AG04449 (cell line): ENCODE results near the gene EGFLAM.

Source experiments
- CTCF ChIA-PET: fragments of 350-600 bp; formaldehyde crosslinking; extraction: SDS; loops from one replicate; lab custom pipeline; 2021; ENCODE audit warnings: antibody characterized with exemption; lab: Yijun Ruan, JAX
- POLR2A ChIA-PET: fragments of 400-600, 350-600 bp; formaldehyde crosslinking; extraction: SDS; loops from one replicate; lab custom pipeline; 2020; ENCODE audit warnings: antibody characterized with exemption, inconsistent platforms; lab: Yijun Ruan, JAX
- DNase-seq: peaks from one replicate; pipeline ENCODE4 v3.0.0-alpha.2; 2010; ENCODE audit warnings: low read depth, low spot score
- H3K4me3 ChIP-seq: 2 replicates; pipeline ENCODE4 v1.5.1; 2011; ENCODE audit warnings: low read depth, mild to moderate bottlenecking, control low read depth, low read length
- CTCF ChIP-seq: IDR thresholded peaks from one replicate; pipeline ENCODE4 v1.5.1; 2011; ENCODE audit warnings: mild to moderate bottlenecking, moderate library complexity, low read length, control low read depth, inconsistent platforms; ENCODE audit not compliant: insufficient read depth; ENCODE audit errors: missing control alignments

Gene EGFLAM

GRCh38 chr5:38442247-38442573 lies 183.9 kb downstream of the EGFLAM start:
- CTCF ChIA-PET, result interaction anchor here (0.5 to 5.5 kb wide), 87 partner anchors 9 to 1657 kb away, joined by 3 to 304 read pairs (median 5); partner anchors contain the start of gene LIFR
- no peak for DNase-seq
- H3K4me3 ChIP-seq, result no peak overlapping the region
- POLR2A ChIA-PET, result interaction anchor here (1.0 to 1.3 kb wide), 4 partner anchors 9 to 366 kb away, joined by 3 to 13 read pairs (median 5); no protein-coding TSS in a partner anchor
- TF ChIP-seq CTCF, result no peak

GRCh38 chr5:38443390-38443789 lies 185.0 kb downstream of the EGFLAM start:
- H3K4me3 ChIP-seq, result no peak overlapping the region
- no peak for DNase-seq
- POLR2A ChIA-PET, result no interaction called here
- CTCF ChIA-PET, result interaction anchor here (0.8 to 5.5 kb wide), 12 partner anchors 10 to 384 kb away, joined by 3 to 304 read pairs (median 36); partner anchors contain the start of gene LIFR
- no peak for TF ChIP-seq CTCF

GRCh38 chr5:38445374-38446028 lies 187.1 kb downstream of the EGFLAM start:
- ChIA-PET POLR2A (no interaction called here), CTCF (interaction anchor here (0.5 to 5.3 kb wide), 12 partner anchors 10 to 696 kb away, joined by 3 to 59 read pairs (median 4); no protein-coding TSS in a partner anchor)
- TF ChIP-seq CTCF, result no peak
- peak overlapping the region; percentile 46 for H3K4me3 ChIP-seq
- no peak for DNase-seq

GRCh38 chr5:38446029-38446522 lies 187.7 kb downstream of the EGFLAM start:
- ChIA-PET POLR2A (no interaction called here), CTCF (interaction anchor here (0.5 to 5.1 kb wide), 10 partner anchors 10 to 696 kb away, joined by 3 to 59 read pairs (median 4); no protein-coding TSS in a partner anchor)
- DNase-seq, result no peak
- H3K4me3 ChIP-seq, result peak overlapping the region; percentile 46
- no peak for TF ChIP-seq CTCF

- ChIA-PET POLR2A (no interaction called here), CTCF (interaction anchor here (0.9 to 5.1 kb wide), 7 partner anchors 10 to 362 kb away, joined by 3 to 59 read pairs (median 4); no protein-coding TSS in a partner anchor)
- TF ChIP-seq CTCF, result no peak
- no peak overlapping the region for H3K4me3 ChIP-seq
- DNase-seq, result no peak
These were observed 188.7 kb downstream of the EGFLAM start for GRCh38 chr5:38447056-38447455.

- POLR2A ChIA-PET, result no interaction called here
- no peak for DNase-seq
- CTCF ChIA-PET, result interaction anchor here (0.9 to 5.1 kb wide), 7 partner anchors 11 to 362 kb away, joined by 3 to 59 read pairs (median 4); no protein-coding TSS in a partner anchor
- no peak for TF ChIP-seq CTCF
- H3K4me3 ChIP-seq, result no peak overlapping the region
These were observed 189.4 kb downstream of the EGFLAM start for GRCh38 chr5:38447786-38448185.
